ENCODE data around the gene REST. TPM values are rescaled to one million over a fixed set of nuclear protein-coding genes. Genes with fewer than 3 reads are reported as not detected.
"Not testable (repeated sequence)": the region's sequence is repeated elsewhere in the genome, so short reads cannot be mapped to it uniquely, and the experiment has no call there.

REST gene, protein sequence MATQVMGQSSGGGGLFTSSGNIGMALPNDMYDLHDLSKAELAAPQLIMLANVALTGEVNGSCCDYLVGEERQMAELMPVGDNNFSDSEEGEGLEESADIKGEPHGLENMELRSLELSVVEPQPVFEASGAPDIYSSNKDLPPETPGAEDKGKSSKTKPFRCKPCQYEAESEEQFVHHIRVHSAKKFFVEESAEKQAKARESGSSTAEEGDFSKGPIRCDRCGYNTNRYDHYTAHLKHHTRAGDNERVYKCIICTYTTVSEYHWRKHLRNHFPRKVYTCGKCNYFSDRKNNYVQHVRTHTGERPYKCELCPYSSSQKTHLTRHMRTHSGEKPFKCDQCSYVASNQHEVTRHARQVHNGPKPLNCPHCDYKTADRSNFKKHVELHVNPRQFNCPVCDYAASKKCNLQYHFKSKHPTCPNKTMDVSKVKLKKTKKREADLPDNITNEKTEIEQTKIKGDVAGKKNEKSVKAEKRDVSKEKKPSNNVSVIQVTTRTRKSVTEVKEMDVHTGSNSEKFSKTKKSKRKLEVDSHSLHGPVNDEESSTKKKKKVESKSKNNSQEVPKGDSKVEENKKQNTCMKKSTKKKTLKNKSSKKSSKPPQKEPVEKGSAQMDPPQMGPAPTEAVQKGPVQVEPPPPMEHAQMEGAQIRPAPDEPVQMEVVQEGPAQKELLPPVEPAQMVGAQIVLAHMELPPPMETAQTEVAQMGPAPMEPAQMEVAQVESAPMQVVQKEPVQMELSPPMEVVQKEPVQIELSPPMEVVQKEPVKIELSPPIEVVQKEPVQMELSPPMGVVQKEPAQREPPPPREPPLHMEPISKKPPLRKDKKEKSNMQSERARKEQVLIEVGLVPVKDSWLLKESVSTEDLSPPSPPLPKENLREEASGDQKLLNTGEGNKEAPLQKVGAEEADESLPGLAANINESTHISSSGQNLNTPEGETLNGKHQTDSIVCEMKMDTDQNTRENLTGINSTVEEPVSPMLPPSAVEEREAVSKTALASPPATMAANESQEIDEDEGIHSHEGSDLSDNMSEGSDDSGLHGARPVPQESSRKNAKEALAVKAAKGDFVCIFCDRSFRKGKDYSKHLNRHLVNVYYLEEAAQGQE
- total RNA-seq = 24.0 TPM
- long read RNA-seq, full-length matches to known transcripts = 2 of 11 reads
- long read RNA-seq, partial matches to known transcripts = 1 of 11 reads
- long read RNA-seq, other reads (novel, unspliced or antisense) = 8 of 11 reads

GRCh38 chr4:56907489-56908205 lies at the start of gene REST:
Gene REST, plus strand, starts transcription at chr4:56907900. Its CDS starts 2,739 bp downstream, at chr4:56910639.
- DNase-seq (peak; percentile 85), ATAC-seq (ENCODE audit: poor library complexity) (peak; percentile 85)
- intact Hi-C loops (cut with DNase I) = no loop called here

GRCh38 chr4:56859841-56860240 lies 47.9 kb upstream of the REST start:
- ATAC-seq (ENCODE audit: poor library complexity) (no peak), DNase-seq (no peak)
- intact Hi-C loops (cut with DNase I) = no loop called here

DNA sequence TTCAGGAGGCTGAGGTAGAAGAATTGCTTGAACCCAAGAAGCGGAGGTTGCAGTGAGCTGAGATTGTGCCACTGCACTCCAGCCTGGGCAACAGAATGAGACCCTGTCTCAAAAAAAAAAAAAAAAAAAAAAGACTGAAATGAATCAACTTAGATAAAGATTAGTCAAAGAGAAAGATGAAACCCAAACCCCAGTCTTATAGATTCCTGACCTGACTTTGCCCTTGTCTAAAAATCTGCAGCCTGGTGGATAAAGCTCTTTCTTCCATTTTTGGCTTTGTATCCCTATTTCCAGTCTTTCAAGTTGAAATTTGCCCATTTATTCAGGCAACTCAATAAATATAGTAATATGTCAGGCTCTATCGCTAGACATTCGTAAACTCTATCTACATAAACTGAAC lies 46.9 kb upstream of the REST start:
- intact Hi-C loops (cut with DNase I) = no loop called here
- ATAC-seq (ENCODE audit: poor library complexity) = no peak
- no peak for DNase-seq

GRCh38 chr4:56861360-56861759 lies 46.3 kb upstream of the REST start:
- DNase-seq = no peak
- intact Hi-C loops (cut with DNase I) = no loop called here
- no peak for ATAC-seq (ENCODE audit: poor library complexity)

GRCh38 chr4:56863441-56864139 lies 44.1 kb upstream of the REST start:
- no peak for DNase-seq
- intact Hi-C loops (cut with DNase I) = no loop called here
- ATAC-seq (ENCODE audit: poor library complexity) = no peak

- intact Hi-C loops (cut with DNase I) = no loop called here
- DNase-seq (no peak), ATAC-seq (ENCODE audit: poor library complexity) (no peak)
Observed at GRCh38 chr4:56870946-56871345, 36.8 kb upstream of the REST start.

- peak; percentile 51 for ATAC-seq (ENCODE audit: poor library complexity)
- no peak for DNase-seq
- intact Hi-C loops (cut with DNase I) = no loop called here
Observed at GRCh38 chr4:56871371-56871866, 36.3 kb upstream of the REST start.

DNA sequence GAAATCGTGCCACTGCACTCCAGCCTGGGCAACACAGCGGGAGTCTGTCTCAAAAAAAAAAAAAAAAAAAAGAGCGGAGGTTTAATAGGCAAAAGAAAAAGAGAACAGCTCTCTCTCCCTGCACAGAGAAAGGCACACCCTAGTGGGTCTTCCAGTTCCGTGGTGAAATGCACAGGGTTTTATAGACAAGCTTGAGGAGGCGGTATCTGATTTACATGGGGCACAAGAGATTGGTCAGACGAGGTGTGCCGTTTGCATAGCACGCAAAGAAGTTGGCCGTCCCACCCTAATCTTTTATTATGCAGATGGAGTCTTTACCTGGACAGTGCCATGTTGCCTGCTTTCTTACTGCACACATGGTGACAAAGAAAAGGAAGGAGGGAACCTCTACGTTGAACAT lies 33.5 kb upstream of the REST start:
- DNase-seq (no peak), ATAC-seq (ENCODE audit: poor library complexity) (no peak)
- intact Hi-C loops (cut with DNase I) = no loop called here

GRCh38 chr4:56874923-56875322 lies 32.8 kb upstream of the REST start:
- intact Hi-C loops (cut with DNase I) = no loop called here
- ATAC-seq (ENCODE audit: poor library complexity) (no peak), DNase-seq (no peak)

GRCh38 chr4:56876264-56876663 lies 31.4 kb upstream of the REST start:
- intact Hi-C loops (cut with DNase I) = no loop called here
- DNase-seq (no peak), ATAC-seq (ENCODE audit: poor library complexity) (no peak)

- intact Hi-C loops (cut with DNase I) = no loop called here
Observed at GRCh38 chr4:56879996-56880395, 27.7 kb upstream of the REST start.

DNA sequence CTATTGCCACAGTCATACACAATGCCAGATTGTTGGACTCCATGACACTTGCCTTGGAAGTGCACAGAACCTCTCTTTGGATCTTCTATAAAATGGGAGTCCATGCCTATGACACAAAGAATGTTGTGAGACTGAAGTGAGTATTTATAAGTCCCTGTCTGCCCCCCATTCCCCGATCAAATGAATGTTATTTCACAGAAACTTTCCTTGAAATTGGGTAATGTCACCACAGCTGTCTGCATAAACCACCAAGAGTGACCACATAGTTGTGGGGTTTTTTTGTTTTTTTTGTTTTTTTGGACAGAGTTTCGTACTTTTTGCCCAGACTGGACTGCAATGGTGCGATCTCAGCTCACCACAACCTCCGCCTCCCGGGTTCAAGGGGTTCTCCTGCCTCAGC lies 27.1 kb upstream of the REST start:
- DNase-seq (no peak), ATAC-seq (ENCODE audit: poor library complexity) (no peak)
- intact Hi-C loops (cut with DNase I) = no loop called here

More at GRCh38 chr4:56879996-56880395, 27.7 kb upstream of the REST start:
- DNase-seq (no peak), ATAC-seq (ENCODE audit: poor library complexity) (no peak)

DNA sequence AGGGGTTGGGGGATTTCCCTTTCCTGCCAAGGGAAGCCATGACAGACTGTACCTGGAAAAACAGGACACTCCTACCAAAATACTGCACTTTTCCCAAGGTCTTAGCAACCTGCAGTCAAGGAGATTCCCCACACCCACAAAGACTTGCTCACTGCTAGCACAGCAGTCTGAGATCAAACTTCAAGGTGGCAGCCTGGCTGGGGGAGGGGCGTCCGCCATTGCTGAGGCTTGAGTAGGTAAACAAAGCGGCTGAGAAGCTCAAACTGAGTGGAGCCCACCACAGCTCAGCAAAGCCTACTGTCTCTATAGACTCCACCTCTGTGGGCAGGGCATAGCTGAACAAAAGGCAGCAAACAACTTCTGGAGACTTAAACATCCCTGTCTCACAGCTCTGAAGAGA lies 23.2 kb upstream of the REST start:
- ATAC-seq (ENCODE audit: poor library complexity); DNase-seq; intact Hi-C loops (cut with DNase I): not testable (repeated sequence)

- no peak for ATAC-seq (ENCODE audit: poor library complexity)
- DNase-seq = no peak
- intact Hi-C loops (cut with DNase I) = no loop called here
Observed at GRCh38 chr4:56892691-56893090, 15.0 kb upstream of the REST start.

GRCh38 chr4:56897842-56898241 lies 9.9 kb upstream of the REST start:
- ATAC-seq (ENCODE audit: poor library complexity); intact Hi-C loops (cut with DNase I); DNase-seq: not testable (repeated sequence)

DNA sequence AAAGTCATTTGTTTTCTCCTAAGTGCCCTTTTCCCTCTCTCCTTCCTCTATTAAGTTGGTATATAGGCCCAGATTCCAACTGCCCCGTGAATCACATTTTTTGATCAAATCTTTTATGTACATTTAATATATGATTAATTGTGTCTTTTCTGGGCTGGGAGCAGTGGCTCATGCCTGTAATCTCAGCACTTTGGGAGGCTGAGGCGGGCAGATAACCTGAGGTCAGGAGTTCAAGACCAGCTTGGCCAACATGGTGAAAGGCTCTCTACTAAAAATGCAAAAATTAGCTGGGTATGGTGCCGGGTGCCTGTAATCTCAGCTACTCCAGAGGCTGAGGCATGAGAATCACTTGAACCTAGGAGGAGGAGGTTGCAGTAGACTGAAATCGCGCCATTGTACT lies 7.5 kb upstream of the REST start:
- intact Hi-C loops (cut with DNase I); DNase-seq; ATAC-seq (ENCODE audit: poor library complexity): not testable (repeated sequence)

- DNase-seq = no peak
- ATAC-seq (ENCODE audit: poor library complexity) = no peak
- intact Hi-C loops (cut with DNase I) = no loop called here
Observed at GRCh38 chr4:56902703-56903102, 5.0 kb upstream of the REST start.

DNA sequence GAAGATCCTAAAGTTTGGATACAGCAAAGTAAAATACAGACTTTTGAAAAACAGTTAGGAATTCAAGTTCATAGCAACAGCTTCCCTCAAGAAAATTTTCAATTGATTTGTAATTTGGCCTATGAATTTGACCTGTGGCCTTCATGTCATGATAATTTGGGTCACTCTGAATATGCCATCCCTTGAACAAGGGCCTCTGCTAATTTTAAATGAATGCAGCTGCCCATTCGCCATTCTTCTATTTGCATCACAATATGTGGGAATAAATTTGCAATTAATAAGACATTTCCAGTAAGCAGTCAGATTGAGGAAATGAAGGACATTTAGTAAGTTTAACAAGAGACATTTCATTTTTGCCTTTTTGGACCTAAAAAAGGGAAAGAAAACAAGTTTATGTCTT lies 1.9 kb upstream of the REST start:
- ATAC-seq (ENCODE audit: poor library complexity) (no peak), DNase-seq (no peak)
- intact Hi-C loops (cut with DNase I) = no loop called here
